GM21723 (cell line): ENCODE data around the gene SLC1A6.
"Not testable (repeated sequence)": the region's sequence is repeated elsewhere in the genome, so short reads cannot be mapped to it uniquely, and the experiment has no call there.

ENCODE experiments used
- ATAC-seq: cut with Tn5 transposase; IDR thresholded peaks from one replicate; pipeline ENCODE4 v1.9.1; 2021; ENCODE audit warnings: mild to moderate bottlenecking, moderate library complexity; ENCODE audit not compliant: unreplicated experiment

Gene SLC1A6

DNA sequence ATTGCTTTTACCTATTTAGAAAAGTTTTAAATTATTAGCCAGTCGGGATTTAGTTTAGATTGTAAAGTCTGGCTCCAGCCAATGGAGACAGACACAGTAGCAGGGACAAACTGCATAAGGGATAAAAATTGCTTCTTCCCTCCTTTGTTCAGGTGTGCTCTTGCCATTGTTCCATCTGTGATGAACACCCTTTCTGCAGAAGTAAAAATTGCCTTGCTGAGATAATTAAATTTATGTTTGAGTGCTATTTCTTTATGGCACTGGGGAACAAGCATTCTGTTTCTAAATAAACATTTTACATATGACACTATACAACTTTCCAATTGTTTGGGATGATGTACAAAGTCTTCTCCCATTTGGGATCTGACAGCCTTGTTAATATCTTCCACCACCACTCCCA is 20.4 kb downstream of the SLC1A6 start:
- no peak for ATAC-seq

DNA sequence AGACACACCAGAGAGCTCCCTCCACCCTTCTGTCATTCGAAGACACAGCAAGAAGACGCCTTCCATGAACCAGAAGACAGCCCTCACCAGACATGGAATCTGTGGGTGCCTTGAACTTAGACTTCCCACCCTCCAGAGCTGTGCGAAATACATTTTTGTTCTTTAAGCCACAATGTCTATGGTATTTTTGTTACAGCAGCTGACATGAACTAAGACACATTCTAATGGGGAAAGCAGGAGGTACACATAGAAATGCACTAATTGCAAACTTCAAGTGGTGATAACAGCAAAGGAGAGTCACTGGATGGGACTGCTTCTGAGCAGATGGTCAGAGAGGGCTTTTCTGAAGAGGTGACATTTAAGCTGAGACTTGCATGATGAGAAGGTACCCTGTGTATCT is 22.2 kb downstream of the SLC1A6 start:
- ATAC-seq = no peak

DNA sequence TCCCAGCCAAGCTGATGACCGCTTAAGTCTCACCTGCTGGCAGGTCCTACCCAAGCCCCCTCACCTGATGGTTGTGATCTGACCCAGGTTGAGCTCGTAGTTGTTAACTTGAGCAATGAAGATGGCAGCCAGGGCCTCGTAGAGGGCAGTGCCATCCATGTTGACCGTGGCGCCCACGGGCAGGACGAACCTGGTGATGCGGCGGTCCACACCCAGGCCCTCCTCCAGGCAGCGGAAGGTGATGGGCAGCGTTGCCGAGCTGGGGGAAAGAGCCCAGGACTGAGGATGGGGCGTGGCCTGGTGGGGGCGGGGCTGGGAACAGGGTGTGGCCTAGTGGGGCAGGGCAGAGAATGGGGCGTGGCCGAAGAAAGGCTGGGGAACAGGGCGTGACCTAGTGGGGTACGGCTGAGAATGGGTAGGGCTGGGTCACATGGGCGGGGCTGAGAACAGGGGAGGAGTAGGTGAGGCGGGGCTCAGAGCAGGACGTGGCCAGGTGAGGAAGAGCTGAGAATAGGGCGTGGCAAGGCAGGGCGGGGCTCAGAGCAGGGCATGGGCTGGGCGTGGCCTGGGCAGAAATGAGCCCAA is 25.5 kb downstream of the SLC1A6 start:
- no peak for ATAC-seq

DNA sequence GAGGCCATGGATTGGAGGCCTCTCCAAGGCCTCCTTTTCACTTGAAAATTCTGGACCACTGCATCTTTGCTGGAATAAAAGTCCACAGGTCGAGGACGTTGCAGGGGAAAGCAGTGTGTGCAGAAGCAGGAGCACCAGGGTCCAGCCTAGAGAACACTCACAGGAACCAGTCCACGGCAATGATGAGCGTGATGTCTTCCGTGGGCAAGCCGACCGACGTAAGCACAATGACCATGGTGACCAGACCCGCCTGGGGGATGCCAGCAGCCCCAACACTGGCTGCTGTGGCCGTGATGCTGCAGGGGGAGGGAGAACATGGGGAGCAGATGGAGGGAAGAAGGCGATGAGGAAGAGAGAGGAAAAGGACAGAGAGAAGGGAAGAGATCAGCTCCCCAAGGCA is 26.9 kb downstream of the SLC1A6 start:
- no peak for ATAC-seq

DNA sequence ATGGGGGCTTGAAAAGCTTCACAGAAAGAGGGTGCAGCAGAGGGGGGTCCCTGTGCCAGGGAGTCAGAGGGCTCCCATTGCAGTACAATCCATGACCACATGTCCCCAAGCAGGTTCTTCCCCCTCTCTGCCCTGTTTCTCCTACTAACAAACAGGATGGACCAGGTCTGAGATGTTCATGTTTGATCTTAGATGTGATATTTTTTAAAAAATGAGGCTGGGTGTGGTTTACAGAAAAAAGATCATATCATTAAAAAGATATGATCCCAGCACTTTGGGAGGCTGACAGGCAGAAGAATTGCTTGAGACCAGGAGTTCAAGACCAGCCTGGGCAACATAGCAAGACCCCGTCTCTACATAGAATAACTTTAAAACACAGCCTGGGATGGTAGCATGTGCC is 29.2 kb downstream of the SLC1A6 start:
- ATAC-seq = no peak

DNA sequence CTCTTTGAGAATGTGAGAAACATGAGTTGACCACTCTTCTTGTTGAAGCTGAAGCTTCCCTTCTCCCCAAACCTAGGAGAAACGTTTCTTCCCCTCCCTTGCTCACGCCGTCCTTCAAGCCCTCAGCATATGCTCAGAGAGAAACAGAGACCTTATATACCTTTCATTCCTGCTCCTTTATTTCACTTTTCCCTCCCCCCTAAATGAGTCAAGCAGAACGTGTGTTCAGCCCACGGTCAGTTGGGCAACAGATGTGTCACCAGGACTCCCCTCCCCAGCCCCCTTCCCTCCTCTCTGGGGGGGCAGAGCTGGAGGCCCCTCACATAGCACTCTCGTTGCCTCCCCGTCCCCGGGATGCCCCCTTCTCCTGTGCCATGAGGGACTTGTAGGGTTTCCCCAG is 29.8 kb downstream of the SLC1A6 start:
- no peak for ATAC-seq

DNA sequence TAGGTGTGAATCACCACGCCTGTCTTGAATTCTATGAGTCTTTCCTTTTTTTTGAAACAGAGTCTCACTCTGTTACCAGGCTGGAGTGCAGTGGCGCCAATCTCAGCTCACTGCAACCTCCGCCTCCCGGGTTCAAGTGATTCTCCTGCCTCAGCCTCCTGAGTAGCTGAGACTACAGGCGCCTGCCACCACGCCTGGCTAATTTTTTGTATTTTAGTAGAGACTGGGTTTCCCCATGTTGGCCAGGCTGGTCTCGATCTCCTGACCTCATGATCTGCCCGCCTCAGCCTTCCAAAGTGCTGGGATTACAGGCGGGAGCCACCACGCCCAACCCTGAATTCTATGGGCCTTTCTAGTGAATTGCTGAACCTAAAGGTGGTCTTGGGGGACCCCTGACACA is 30.3 kb downstream of the SLC1A6 start:
- ATAC-seq = not testable (repeated sequence)

DNA sequence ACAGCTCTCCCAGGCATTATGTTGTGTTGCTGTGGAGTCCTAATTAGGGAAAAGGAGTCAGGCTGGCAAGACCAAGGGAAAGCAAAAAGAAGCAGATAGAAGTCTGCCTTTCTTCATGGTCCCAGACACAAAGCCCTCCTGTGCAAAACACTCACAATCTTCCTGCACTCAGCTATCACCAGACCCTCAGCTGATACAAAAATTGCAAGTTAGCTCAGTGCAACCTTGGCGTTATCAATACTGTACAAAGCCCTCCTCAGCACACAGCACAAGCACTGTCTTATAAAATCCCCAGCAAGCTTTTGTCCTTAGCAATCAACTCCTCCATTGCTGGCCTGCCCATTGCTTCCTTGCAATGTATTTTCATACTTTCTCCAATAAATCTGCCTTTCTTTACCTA is 35.2 kb downstream of the SLC1A6 start:
- no peak for ATAC-seq

DNA sequence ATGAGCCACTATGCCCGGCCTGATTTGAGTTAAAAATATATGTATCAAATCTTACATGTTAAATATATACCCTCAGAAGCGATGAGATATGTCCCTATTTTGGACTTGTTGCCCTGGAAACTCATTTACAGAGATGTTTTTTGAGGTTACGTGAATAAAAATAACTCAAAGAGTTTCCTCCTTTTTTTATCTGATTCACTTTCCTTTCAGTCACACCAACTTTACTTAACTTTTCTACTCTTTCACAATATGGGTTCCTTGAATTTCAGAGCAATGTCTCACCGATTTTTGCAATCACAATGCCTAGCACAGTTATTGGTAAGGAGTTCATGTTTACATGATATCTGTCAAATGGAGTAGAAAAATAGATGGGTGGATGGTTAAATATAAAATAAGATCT is 36.1 kb downstream of the SLC1A6 start:
- ATAC-seq = no peak

DNA sequence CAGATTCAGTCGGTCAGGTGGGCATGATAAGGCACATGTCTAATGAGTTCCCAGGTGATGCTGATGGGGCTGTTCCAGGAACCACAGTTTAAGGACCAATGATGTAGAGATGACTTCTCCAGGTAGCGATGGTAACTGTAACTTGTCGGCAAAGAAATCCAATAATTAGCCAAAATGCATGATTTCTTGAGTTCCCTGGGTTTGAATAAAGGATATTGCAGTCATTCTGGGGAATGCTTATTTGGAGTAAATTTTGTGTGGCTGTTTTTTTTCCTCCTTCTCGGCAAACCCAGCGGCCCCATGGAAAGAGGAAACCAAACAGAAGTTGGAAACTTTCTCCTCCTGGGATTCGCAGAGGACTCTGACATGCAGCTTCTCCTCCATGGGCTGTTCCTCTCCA is 38.5 kb downstream of the SLC1A6 start, which contains the start of gene OR7C2:
Gene OR7C2 (plus strand): TSS at position 301 of the 400 bp plus-strand sequence. CDS start 0 bp downstream, at position 301.
- ATAC-seq = no peak

DNA sequence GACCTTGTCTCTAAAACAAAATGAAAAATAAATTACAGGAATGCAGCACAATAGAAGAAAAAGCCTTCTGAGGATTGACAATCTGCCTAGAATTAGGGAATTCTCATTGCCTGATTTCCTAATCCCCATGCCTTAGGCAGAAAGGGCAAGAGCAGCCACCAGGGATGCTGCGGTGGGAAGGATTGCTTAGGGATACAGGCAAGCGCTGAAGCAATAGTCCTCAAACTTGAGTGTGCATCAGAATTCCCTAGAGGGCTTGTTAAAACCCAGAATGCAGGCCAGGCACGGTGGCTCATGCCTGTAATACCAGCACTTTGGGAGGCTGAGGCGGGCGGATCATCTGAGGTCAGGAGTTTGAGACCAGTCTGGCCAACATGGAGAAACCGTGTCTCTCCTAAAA is 39.4 kb downstream of the SLC1A6 start:
- ATAC-seq = no peak

DNA sequence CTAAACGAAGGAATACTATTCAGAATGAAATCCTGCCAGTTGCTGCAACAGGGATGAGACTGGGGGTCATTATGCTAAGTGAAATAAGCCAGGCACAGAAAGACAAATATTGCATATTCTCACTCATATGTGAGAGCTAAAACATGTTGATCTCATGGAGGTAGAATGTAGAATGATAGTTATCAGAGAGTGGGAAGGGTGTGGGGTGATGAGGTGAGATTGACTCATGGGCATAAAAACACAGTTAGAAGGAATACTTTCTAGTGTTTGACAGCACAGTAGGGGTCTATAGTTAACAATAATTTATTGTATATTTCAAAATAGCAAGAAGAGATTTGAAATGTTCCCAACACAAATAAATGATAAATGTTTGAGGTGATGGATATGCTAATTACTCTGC is 46.2 kb downstream of the SLC1A6 start:
- ATAC-seq = no peak

DNA sequence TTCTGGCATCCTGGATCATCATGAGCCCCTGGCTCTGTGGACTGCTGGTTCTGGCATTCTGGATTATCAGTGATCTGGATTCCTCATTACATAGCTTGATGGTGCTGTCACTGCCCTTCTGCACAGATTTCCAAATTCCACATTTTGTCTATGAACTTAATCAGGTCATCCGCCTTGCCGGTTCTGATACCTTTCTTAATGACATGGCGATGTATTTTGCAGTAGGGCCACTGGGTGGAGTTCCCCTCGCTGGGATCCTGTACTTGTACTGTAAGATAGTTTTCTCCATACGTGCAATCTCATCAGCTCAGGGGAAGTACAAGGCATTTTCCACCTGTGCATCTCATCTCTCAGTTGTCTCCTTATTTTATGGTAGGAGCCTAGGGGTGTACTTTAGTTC is 62.8 kb downstream of the SLC1A6 start:
- no peak for ATAC-seq

DNA sequence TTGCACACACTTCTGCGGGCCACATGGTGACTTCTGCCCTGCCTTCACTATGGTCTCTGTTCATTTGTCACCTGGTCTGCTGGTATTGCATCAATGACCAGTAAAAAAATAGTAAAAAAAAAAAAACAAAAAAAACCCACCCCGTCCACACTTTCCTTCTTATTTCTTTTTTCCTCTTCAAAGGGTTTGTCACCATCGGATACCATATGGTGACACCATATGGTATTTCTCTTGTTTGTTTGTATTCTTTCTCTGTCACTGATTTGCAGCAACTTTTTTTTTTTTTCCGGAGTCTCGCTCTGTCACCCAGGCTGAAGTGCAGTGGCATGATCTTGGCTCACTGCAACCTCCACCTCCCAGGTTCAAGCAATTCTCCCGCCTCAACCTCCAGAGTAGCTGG is 64.5 kb downstream of the SLC1A6 start:
- ATAC-seq = no peak

DNA sequence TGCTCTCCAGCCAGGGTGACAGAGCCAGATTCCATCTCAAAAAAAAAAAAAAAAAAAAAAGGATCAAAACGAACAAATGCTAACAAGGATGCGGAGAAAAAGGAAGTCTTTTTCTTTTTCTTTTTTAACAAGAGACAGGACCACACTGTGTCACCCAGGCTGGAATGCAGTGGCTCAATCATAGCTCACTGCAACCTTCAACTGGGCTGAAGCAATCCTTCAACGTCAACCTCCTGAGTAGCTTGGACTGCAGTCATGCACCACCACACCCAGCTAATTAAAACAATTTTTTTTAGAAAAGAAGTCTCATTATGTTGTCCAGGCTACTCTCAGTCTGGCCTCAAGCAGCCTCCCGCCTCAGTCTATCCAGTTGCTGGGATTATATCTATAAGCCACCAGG is 73.0 kb downstream of the SLC1A6 start:
- no peak for ATAC-seq

DNA sequence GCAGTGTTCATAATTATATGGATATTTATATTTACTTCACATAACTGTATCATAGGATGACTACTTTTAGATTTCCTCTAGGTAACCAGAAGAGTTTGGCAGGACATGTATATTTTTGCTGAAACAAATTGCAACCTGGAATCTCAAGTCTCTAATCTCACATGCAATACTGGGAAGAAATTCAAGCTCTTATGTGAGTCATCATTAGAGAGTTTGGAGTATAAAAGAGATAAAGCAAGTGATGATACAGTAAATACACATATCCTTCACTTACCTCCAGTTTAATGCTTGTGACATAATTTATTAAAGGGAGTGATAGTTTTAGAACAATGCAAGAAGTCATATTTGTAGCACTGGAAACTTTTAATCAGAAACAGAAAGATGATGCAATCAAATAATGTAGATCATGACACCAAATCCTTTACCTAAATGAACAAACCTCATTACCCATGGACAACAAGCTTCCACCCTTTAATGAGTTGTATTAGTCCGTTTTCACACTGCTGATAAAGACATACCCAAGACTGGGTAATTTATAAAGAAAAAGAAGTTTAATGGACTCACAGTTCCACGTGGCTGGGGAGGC is 77.9 kb downstream of the SLC1A6 start:
- no peak for ATAC-seq
